ENCODE measurements around the gene GID8.
"Not testable (repeated sequence)": the region's sequence is repeated elsewhere in the genome, so short reads cannot be mapped to it uniquely, and the experiment has no call there.

Gene GID8

DNA sequence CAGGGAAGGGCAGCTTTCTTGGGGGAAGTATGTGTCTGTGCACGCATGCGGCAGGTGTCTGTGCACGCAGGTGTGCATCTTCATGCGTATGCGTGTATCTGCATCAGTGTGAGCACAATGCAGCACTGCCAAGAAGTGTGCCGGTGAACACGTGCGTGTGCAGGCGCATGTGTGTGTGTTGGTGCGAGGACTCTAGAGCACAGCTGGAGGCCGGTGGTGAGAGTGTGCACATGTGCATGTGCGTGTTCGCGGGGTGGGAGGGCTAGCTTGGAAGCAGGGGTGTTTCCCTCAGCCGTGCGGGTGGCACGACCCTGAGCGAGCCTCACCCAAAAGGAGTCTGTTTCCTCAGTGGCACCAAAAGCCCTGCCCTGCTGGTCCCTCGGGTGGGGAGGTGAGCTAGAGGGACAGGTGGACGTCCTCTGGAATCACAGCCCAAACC lies 22.1 kb downstream of the GID8 start:
- DNase-seq: no peak

DNA sequence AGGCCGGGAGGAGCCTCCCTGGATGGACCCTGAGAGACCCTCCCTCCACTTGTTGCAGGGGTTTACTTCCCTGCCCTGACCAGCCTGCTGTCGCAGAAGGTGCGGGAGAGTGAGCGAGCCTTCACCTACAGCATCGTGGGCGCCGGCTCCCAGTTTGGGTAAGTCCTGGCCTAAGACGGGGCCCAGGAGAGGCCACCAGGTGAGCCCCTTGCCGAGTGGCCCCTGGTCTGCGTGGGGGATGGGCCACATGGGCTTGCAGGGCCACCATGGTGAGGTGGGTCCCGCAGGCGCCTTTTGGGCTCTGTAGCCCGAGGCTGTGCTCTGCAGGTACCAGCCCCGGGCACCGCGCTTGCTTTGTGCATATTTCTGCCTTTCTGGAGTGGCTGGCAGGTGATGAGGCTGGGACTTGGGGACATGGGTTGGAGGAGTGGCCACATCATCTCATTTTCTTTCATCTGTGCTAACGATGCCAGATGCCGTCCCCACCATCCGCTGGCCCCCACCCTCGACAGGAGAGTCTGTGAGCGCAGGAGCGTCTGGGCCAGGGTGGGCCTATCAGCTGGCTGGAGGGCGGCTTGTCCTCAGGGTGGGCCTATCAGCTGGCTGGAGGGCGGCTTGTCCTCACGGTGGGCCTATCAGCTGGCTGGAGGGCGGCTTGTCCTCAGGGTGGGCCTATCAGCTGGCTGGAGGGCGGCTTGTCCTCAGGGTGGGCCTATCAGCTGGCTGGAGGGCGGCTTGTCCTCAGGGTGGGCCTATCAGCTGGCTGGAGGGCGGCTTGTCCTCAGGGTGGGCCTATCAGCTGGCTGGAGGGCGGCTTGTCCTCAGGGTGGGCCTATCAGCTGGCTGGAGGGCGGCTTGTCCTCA lies 22.7 kb downstream of the GID8 start:
- DNase-seq: not testable (repeated sequence)

DNA sequence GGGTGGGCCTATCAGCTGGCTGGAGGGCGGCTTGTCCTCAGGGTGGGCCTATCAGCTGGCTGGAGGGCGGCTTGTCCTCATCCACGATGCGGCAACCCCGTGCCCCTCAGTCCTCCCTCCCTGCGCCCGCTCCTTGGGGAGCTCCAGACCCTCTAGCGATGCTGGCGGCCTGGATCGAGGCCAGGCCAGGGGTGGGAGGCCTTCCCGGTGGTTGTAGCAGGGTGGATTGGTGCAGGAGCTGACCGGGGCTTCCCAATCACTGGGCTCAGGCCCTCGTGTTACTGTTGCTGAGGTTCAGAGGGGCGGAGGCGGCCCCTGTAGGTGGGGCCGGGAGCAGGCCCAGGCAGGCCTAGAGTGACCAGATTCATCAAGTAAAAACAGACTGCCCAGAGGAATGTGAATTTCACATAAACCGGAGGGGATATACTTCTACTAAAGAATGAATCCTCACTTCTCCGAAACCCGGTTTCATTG lies 23.4 kb downstream of the GID8 start:
- no peak for DNase-seq

GRCh38 chr20:62961799-62962198 lies 23.9 kb downstream of the GID8 start:
- no peak for DNase-seq

- no peak for DNase-seq
Observed at GRCh38 chr20:62962221-62962879, 24.4 kb downstream of the GID8 start.

DNA sequence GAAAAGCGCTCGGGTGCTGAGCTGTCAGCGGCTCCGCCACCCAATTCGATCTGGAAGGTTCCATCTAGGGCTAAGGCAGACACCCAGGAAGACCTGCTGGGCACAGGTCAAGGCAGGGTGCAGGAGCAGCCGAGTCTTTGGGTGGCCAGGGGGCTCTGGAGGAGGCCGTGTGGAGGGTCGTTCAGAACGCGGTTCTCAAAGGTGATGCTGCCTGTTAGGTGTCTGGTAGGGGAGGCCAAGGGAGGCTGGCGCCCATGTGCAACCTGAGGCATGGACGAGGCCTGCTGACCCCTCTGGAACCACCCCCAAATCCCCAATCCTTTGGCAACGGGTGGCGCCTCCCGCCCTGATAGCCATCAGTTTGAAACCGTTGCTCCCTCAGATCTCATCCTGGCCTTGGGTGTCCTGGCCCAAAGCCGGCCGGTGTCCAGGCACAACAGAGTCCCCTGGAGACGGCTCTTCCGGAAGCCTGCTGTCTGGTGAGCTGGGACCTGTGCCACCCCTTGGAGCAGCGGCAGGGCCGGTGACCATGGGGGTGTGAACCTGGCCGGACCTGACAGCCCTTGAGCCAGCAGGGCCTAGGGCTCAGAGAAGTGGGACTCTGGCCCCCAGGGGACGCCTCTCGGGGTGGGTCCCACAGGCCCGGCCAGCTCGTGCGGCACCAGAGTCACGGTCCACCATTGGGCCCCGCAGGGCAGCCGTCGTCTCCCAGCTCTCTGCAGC lies 25.1 kb downstream of the GID8 start:
- DNase-seq: no peak

DNA sequence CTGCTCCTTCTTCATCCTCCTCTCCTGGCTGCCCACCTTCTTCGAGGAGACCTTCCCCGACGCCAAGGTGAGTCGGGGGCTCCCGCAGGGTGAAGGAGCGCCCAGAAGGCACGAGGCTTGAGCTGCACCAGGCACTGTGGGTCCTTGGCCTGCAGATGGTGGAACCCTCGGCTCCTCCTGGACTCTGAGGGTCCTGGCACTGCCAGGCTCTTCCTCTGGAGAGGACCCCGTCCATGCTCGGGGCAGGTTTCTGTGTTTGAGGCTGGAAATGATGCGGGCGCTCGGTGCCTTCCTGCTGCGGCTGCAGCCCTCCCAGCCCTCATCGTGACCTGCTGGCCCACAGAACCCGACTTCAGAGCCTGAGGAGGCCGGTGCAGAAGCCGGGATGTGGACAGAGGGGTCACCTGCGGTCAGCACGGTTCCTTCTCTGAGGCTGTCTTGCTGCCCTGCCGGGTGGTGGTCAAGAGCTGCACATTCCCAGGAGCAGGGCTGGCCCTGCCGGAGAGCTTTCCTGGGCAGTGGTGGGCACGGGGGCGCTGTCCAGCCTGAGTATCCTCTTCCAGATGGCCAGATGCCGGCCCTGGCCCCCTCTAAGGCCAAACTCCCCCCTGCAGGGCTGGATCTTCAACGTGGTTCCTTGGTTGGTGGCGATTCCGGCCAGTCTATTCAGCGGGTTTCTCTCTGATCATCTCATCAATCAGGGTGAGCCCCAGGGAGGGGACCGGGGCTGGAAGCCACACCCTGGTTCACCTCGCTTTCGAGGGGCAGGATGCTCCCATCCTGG lies 25.9 kb downstream of the GID8 start:
- no peak for DNase-seq

GRCh38 chr20:62964700-62965099 lies 26.8 kb downstream of the GID8 start:
- peak; percentile 22 for DNase-seq

DNA sequence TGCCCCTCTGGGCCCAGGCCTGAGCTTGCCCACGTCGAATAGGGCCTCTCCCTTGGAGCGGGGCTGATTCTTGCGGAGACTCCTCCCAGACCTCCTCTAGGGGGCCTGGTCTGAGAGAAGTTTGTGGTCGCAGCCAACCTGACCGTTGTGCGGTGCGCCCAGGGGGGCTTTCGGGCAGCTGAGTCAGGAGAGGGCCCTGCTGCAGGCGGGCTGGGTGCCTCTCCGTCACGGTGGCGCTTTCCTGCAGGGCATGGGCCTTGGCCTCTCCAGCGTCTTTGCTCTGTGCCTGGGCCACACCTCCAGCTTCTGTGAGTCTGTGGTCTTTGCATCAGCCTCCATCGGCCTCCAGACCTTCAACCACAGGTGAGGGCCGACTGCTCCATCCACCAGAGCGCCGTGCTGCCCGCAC lies 27.4 kb downstream of the GID8 start:
- no peak for DNase-seq

GRCh38 chr20:62966212-62967148 lies 28.5 kb downstream of the GID8 start:
- no peak for DNase-seq

- no peak for DNase-seq
Observed at GRCh38 chr20:62967149-62967501, 29.2 kb downstream of the GID8 start.

DNA sequence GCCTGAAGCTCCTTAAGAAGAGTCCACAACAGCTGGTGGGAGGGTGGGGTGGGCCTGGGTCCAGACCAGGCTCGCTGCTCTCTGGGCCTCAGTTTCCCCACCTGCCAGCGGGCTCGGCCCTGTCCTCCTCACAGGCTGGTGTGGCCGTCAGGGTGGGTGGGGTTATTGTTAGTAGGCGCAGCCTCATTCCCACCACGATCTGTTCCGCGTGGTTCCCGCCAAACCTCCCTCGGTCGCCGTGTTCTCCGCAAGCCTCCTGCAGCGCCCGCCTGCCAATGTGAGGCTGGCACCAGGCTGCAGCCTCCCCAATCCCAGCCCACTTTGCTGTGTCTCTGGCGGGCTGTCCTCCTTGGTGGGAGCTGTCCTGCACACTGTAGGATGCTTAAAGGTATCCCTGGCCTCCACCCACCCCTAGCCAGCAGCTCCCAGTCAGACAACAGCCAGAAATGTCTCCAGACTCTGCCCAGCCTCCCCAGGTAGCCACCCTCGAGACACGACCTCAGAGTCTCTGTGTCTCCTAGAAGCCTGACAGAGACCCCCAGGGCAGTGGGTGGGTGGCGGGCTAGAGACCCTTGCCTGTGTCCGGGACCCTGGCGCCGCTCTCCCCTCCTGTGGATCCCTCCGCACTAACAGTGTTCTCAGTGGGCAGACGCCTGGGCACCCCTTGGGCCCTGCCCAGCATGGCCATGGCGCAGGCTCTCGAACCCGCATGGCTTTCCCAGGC lies 29.8 kb downstream of the GID8 start:
- no peak for DNase-seq

DNA sequence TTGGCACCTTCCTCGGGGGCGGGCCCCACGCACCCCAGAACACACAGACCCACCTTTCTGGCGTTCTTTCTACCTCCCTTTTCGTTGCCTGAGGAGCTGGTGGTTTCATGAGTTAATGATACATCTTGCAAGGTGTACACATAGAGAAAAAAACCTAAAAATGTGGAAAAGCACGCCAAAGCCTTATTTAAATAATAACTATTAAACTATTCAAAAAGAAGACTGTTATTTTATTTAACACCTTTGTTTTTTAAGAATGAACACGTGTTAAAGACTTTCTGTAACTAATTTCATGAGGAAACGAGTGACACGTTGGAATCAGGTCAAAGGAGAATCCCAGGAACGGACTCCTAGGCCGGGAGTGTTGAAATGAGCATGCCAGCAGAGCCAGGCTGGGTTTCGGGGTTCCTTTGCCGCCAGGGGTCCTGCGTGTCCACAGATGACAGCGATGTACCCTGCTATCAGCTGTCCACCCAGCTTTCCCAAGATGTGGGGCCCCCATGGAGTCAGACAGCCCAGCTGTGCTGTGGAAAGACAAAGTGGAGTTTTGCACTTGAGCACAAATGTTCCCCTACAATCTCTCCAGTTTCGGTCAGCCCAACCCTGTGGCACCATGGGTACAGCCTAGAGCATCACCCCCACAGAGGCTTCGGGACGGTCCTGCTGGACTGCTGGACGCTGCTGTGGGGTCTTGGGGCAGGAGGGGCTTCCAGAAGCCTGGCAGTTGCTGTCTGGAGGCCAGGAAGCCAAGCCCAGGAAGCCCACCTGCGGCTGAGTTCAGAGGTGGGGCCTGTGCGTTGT lies 30.6 kb downstream of the GID8 start:
- no peak for DNase-seq

DNA sequence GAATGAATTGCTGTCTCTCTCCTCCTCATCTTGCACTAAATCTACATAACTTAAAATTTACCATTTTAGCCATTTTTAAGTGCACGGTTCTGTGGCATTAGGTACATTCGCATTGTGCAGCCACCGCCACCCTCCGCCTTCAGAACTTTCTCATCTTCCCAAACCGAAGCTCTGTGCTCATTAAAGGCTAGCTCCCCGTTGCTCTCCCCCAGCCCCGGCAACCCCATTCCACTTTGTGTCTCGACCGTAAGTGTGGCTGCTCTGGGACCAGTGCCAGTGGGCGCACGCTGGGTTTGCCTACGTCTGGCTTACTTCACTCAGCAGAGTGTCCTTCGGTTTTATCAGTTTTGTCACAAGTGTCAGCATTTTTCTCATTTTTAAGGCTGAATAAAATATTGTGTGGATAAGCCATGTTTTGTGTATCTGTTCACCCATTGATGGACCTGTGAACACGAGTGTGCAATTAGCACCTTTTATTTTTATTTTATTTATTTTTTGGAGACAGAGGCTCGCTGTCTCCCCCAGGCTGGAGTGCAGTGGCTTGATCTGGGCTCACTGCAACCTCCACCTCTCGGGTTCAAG lies 31.3 kb downstream of the GID8 start:
- no peak for DNase-seq

DNA sequence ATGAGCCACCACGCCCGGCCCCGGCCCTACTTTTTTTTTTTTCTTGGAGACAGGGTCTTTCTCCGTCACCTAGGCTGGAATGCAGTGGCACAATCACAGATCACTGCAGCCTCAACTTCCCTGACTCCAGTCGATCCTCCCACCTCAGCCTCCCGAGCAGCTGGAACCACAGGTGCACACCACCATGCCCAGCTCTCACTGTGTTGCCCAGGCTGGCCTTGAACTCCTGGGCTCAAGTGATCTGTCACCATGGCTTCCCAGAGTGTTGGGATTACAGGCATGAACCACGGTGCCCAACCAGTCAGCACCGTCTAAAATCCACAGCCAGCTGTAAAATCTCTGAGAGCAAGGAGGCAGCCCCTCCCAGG lies 32.0 kb downstream of the GID8 start:
- DNase-seq: no peak

- no peak for DNase-seq
Observed at GRCh38 chr20:62970307-62971210, 32.6 kb downstream of the GID8 start.

- no peak for DNase-seq
Observed at GRCh38 chr20:62971211-62971949, 33.4 kb downstream of the GID8 start.
